H7 (cell line): ENCODE measurements around the gene GIT1. TPM values are rescaled to one million over a fixed set of nuclear protein-coding genes. Genes with fewer than 3 reads are reported as not detected.

Experiments
- DNase-seq: peaks from one replicate; pipeline ENCODE4 v3.0.0; 2012
- H3K27me3 ChIP-seq: 2 replicates; pipeline ENCODE4 v1.6.0; 2011; ENCODE audit warnings: mild to moderate bottlenecking, low read length; ENCODE audit not compliant: control insufficient read depth, insufficient read depth
- H3K36me3 ChIP-seq: replicated peaks from 2 replicates; pipeline ENCODE4 v1.5.1; 2011; ENCODE audit warnings: low read length; ENCODE audit not compliant: control insufficient read depth, insufficient read depth
- H3K4me3 ChIP-seq: 2 replicates; pipeline ENCODE4 v1.5.1; 2011; ENCODE audit warnings: low read depth, mild to moderate bottlenecking, control low read depth, low read length, moderate library complexity; ENCODE audit not compliant: insufficient read depth
- total RNA-seq: library from RNA; depleted of rRNA; stranded (reverse); fragments of >200 nt; shearing (Covaris generic); gene quantifications from 2 replicates; pipeline ENCODE4 v1.2.3, GENCODE V29; 2014; rRNA removed

The GIT1 gene, protein sequence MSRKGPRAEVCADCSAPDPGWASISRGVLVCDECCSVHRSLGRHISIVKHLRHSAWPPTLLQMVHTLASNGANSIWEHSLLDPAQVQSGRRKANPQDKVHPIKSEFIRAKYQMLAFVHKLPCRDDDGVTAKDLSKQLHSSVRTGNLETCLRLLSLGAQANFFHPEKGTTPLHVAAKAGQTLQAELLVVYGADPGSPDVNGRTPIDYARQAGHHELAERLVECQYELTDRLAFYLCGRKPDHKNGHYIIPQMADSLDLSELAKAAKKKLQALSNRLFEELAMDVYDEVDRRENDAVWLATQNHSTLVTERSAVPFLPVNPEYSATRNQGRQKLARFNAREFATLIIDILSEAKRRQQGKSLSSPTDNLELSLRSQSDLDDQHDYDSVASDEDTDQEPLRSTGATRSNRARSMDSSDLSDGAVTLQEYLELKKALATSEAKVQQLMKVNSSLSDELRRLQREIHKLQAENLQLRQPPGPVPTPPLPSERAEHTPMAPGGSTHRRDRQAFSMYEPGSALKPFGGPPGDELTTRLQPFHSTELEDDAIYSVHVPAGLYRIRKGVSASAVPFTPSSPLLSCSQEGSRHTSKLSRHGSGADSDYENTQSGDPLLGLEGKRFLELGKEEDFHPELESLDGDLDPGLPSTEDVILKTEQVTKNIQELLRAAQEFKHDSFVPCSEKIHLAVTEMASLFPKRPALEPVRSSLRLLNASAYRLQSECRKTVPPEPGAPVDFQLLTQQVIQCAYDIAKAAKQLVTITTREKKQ
- 40.3 and 46.1 TPM in 2 replicates for total RNA-seq

DNA sequence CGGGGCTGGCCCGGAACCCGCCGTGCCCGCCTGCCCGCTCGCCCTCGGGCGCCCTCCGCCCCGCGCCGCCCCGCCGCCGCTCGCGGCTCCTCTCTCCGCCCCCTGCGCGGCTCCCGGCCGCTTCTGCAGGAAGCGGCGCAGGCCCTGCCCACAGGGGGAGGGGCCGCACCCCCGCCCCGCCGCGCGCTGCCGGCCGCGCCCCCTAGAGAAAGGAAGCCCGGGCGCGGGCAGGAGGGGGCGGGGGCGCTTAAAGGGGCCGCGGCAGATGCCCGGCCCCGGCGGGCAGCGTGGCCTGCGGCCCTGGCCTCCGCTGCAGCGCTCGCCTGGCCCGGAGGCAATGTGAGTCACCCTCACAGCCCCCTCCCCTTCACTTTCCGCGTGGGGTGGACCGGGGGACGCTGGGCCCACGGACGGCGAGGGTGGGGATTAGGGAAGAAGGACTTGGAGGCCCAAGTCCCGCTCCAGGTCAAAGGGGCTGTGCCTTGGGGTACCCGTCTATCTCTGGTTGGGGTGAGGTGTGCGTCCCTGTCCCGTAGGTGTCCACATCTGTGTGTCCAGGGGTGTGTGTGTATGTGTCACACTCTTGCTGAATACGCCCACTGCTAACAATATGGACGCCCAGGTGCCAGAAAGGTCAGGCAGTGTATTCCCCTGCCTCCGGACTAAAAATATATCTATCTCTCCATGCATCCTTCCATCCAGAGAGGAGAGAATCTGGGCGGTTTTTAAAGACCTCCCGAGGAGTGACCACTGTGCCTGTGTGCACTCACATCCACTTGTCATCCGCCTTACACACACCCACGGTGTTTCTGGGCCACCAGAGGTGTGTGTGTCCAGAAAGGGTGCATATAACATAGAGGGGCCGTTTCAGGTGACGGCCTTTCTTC, at the start of gene GIT1:
GIT1 (minus strand) TSS at position 125 of the 887 bp plus-strand sequence. CDS start 270 bp downstream, outside the sequence.
- peak within 1 kb of the TSS; percentile 70 for H3K4me3 ChIP-seq
- peak; percentile 99 for DNase-seq

DNA sequence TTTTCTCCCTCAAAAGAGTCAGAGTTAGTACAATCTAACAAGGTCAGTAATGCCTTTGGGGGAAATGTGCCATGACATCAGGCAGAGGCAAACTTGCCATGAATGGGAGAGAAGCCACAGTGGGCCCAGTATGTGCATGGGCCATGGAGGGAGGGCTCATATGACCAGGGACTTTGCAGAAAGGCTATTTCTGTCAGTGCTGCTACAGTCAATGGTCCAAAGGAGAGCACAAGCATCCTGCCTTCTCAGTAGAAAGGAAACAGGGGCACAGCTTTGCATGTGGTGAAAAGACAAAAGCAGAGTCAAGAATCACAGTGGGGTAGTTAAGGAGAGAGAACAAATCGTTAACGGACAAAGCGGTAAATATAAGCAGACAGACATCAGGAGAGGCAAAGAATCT, 44.4 kb upstream of the GIT1 start:
- H3K4me3 ChIP-seq = no peak overlapping the region
- peaks cover 3% of the 10 kb centered on the region; the same call in 1 of the 2 replicates for H3K36me3 ChIP-seq
- no peaks in the 10 kb centered on the region for H3K27me3 ChIP-seq
- peak; percentile 43 for DNase-seq

More for the DNA sequence above, at the start of gene GIT1:
- Histone ChIP-seq H3K27me3 (peaks cover 23% of the 10 kb centered on the region), H3K36me3 (no peaks in the 10 kb centered on the region)

DNA sequence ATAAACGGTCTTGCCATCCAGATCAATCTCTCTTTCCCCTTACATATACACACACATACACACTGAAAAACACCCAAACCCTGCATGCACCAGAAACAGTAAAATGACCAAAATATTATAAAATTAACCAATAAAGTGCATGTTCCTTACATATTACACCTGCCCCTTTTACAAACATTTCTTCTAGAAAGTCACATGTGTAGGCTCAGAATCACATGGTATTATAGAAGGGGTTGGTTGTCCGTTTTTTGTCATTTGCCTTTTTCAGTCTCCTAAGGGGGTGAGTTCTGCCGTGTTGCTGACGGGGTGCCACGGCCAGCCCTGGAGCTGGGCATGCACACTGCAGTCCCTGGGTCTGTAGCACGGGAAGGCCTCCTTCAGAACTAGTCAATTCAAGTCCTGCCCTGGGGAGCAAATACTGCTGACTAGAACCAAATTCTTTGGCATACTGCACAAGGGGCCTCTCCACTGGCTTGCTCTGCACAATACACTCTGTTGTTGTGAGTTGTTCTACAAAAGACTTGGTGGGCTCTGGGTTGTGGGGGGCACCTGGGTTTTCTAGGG, 41.3 kb upstream of the GIT1 start:
- H3K36me3 ChIP-seq = peaks cover 3% of the 10 kb centered on the region; the same call in 1 of the 2 replicates
- no peak for DNase-seq

DNA sequence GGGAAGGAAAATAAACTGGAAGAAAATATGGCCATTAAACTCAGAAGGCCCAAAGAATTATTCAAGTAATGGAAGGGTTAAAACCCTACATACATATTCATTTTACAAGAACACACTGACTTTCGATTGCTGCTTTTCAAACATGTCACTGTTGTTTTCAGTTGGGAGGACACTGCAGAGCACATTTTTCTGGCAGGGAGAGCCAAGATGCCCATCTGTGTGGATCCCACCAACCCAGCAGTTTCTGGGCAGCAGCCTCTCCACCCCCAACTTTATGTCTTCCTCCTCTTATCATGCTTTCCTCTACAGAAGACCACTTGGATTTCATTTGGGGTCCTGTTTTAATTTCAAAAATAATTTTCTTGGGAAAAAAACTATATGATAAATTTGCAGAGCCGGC, 40.4 kb upstream of the GIT1 start:
- Histone ChIP-seq H3K4me3 (no peak overlapping the region), H3K27me3 (no peaks in the 10 kb centered on the region), H3K36me3 (peaks cover 3% of the 10 kb centered on the region; the same call in 1 of the 2 replicates)
- no peak for DNase-seq

More for the DNA sequence above, 41.3 kb upstream of the GIT1 start:
- Histone ChIP-seq H3K27me3 (no peaks in the 10 kb centered on the region), H3K4me3 (no peak overlapping the region)

DNA sequence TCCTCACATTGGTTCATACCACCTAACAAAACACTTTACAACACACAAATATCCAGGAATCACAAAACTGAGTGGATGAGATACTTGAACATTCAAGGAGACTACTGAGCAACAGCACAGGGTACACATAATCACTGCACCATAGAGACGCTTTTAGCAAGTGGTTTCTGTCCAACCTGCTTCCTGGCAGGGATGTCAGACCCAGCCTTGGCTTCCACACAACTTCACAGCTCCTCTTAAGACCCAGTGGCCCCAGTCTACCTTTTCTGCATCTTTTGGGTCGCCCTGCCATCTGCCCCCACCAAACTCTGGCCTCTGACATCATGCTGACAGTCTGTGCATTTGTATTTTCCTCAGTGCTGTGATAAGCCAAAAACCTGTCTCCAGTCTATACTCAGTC, 39.2 kb upstream of the GIT1 start:
- DNase-seq = no peak
- no peaks in the 10 kb centered on the region; the same call in 1 of the 2 replicates for H3K27me3 ChIP-seq
- peaks cover 3% of the 10 kb centered on the region; the same call in 1 of the 2 replicates for H3K36me3 ChIP-seq
- no peak overlapping the region for H3K4me3 ChIP-seq

DNA sequence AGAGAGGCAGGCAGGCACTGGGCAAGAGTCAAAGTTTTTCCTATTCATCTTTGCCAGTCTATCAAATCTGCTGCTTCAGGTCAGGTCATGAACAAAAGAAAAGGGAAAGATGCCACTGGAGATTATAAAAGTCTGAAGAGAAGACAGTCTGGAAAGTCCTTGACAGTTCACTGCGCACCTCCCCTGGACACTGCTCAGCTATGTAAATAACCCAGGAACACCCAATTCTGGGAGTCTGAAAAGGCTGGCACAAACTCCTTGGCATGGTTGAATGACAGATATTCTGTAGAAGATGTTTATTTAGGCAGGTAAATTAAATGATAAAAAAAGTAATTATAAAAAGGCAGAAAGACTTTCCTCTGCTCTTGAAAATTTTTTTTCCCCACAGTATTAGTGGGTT, 38.5 kb upstream of the GIT1 start:
- Histone ChIP-seq H3K36me3 (peaks cover 3% of the 10 kb centered on the region; the same call in 1 of the 2 replicates), H3K4me3 (no peak overlapping the region), H3K27me3 (peaks cover 2% of the 10 kb centered on the region; the same call in 1 of the 2 replicates)
- no peak for DNase-seq

DNA sequence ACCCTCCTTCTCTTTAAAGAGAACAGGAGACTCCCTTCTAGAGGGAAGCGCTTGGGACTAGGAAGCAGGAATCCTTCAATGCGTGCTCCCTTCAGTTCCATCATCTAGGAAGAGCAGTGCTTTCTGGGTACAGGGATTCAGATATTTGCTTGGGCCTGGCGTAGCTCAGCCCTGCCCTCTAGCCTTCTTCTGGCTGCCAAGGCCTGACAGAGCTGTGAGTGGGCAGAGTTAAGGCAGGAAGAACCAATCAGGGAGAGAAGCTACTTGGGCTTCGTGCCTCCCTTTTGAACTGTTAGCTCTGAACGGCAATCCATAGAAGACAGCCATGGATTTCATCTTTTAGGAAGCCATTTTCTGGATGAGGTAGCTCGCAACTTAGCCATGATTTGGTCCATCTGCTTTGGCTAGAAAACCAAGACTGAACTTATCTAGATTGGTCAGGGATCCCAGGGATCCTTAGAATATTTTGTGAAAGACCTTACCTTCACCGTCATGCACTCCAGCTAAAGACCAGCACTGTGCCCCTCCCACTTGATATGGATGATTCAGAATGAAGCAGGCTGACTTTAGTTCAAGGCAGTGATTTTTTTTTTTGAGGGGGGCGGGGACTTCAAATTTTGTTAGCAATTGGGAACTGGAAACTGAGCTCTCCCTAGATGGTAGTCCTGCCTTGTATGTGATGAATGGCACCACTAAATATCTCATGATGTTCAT, 35.7 kb upstream of the GIT1 start:
- Histone ChIP-seq H3K4me3 (no peak overlapping the region), H3K36me3 (no peaks in the 10 kb centered on the region), H3K27me3 (peaks cover 17% of the 10 kb centered on the region)
- peak; percentile 71 for DNase-seq

DNA sequence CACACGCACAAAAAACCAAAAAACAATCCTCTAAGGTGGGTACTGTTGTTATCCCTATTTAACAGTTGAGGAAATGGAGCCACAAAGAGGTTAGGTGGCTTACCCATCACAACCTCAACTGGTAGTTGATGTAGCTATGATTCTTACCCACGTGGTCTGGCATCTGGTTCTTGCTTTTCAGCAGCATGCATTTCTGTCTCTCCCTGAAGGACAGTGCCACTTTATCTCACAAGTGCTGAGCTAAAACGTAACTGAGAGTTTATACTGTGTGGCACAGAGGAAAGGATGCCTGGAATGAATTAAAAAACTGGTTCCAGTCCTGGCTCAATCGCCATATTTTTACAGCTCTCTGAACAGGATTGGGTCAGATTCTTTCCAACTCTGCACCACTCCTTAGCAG, 35.1 kb upstream of the GIT1 start:
- H3K4me3 ChIP-seq = no peak overlapping the region
- no peak for DNase-seq
- H3K36me3 ChIP-seq = no peaks in the 10 kb centered on the region
- peaks cover 18% of the 10 kb centered on the region for H3K27me3 ChIP-seq

DNA sequence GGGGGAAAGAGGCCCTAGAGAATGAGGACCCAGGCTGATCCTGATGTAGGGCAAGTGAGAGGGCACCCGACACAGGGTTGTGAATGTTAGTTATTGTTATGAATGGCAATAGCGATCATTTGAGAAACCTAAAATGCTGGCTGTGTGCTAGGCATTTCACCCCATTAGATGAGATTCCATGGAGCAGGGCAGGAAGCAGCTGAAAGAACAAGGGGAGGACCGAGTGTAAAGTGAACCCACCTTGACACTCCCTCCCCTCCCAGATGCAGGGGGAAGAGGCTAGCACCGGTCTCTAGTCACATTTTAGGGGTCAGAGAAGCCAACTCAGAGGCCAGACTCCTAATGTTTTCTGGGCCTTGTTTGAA, 33.8 kb upstream of the GIT1 start:
- Histone ChIP-seq H3K27me3 (peaks cover 27% of the 10 kb centered on the region), H3K36me3 (no peaks in the 10 kb centered on the region), H3K4me3 (peak overlapping the region; percentile 69)
- DNase-seq = peak; percentile 62

DNA sequence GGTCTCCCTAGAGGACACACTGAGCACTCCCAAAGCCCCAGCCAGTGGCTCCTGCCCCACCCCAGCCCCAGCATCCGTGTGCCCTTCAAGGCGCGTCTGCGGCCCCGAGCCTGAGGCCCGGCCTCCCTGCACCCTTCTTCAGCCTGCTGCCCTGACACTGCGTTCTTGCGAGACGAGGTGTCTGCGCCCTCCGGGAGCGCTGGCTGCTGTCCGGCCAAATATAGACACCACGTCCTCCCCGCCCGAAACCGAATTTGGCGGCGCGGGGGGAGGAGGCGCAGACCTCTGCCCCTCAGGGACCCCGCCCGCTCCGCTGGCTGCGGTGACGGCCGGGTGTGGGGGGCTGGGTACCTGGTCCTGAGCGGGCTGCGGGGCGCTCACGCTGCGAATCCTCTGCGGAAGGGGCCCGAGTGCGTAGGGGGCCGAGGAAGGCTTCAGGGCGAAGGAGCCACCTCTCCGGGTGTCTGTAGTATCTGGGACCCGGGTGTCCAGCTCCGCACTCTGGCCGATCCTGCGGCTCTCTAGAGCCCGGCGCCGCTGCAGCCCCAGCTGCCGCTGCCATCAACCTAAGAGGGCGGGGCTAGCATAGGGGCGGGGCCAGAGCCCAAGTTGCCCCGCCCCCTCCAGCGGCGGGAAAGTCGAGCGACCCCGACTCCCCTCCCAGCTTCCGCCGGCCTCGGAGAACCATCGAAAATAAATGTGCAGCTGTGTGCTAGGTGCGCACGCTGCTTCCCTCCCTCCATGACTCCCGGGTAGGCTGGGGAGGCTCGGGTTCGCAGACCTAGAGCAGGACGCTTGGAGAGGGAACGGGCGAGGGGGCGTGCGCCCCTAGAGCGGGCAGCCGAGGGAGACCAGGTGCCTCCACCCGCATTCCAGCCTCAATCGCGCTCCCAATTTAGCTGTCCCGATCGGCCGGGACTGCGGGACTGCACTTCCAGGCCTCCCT, 33.2 kb upstream of the GIT1 start, which contains the start of gene CORO6:
CORO6 (minus strand) TSS at position 576 of the 946 bp plus-strand sequence. CDS start 1,491 bp downstream, outside the sequence.
- H3K36me3 ChIP-seq = no peaks in the 10 kb centered on the region
- peaks cover 33% of the 10 kb centered on the region for H3K27me3 ChIP-seq
- peak within 1 kb of the TSS; percentile 69 for H3K4me3 ChIP-seq
- peak; percentile 97 for DNase-seq

DNA sequence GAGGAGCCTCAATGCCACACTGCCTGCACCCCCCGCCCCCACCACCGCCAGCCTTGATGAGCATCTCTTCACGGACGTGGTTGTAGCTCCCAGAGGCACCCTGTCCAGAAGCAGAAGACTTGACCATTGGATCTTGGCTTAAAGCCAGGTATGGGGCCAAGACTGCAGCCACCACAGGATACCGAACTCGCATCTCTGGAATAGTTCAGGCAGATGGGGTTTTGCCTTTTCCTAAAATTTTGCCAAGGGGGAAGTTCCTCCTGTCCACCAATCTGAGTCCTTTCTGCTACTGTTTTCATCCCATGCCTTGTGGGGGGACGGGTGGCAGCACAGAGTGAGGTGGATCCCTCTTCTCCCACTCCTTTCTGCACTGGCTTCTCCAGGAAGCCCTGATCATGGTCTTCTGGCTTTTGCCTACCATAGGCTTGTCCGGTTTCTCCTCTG, 32.3 kb upstream of the GIT1 start:
- no peak overlapping the region for H3K4me3 ChIP-seq
- no peaks in the 10 kb centered on the region for H3K36me3 ChIP-seq
- H3K27me3 ChIP-seq = peaks cover 41% of the 10 kb centered on the region
- DNase-seq = peak; percentile 29

DNA sequence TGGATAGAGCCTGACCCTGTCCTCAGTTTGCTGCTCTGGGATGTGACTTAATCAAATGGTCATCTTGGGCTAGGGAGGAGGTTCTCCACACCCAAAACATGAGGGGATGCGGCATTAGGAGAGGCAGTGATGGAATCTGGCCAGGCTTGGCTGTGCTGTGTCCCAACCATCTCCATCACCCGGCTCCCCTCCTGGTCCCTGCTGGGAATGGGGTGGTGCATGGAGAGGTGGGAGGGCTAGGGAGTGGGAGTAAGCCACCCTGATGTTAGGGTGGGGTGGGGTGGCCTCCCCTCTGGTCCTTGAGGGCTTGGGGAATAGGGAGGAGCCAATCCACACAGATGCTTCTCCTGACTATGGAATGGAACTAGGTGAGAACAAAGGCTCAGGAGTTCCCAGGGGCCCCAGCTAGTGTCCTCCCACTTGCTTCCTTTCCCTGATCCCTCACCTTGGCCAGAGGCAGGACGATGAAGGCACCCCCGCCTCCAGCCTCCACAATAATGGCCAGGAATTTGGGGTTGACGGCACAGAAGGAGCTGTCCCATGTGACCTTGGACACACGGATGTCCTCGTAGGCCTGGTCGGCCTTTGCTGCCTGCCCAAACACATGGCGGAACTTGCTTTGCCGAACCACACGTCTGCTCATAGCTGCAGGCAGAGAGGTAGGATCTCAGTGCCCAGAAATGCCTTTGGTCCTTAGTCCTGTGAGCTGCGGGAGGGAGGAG, 31.5 kb upstream of the GIT1 start:
- no peak overlapping the region for H3K4me3 ChIP-seq
- H3K36me3 ChIP-seq = no peaks in the 10 kb centered on the region
- H3K27me3 ChIP-seq = peaks cover 49% of the 10 kb centered on the region
- DNase-seq = no peak
